Measurements from ENCODE around the gene TYRP1.

The TYRP1 gene

GRCh38 chr9:12696931-12697622 lies 3.9 kb downstream of the TYRP1 start:
- H3K4me3 ChIP-seq (ENCODE audit: insufficient read length, low read depth), result no peak overlapping the region
- H3K4me1 ChIP-seq (ENCODE audit: insufficient read depth, insufficient read length), result no peaks in the 10 kb centered on the region
- no peaks in the 10 kb centered on the region for H3K9me3 ChIP-seq (ENCODE audit: insufficient read depth, low read length)
- H3K36me3 ChIP-seq (ENCODE audit: insufficient read depth, insufficient read length, low read length), result no peaks in the 10 kb centered on the region
- no peak for DNase-seq (ENCODE audit: low read depth, low spot score)
- H3K9ac ChIP-seq (ENCODE audit: insufficient read length, low read depth), result no peak overlapping the region
- H3K27me3 ChIP-seq (ENCODE audit: insufficient read depth, insufficient read length), result no peaks in the 10 kb centered on the region
- TF ChIP-seq ZNF274 (IDR thresholded peaks at IDR 0.05; ENCODE audit: low read depth, low read length), result no peak
- no peak for TF ChIP-seq YY1 (IDR thresholded peaks at IDR 0.05; ENCODE audit: insufficient read depth, insufficient read length)
- no peak for TF ChIP-seq SUZ12 (IDR thresholded peaks at IDR 0.05; ENCODE audit: extremely low read depth, insufficient read depth, insufficient read length)

DNA sequence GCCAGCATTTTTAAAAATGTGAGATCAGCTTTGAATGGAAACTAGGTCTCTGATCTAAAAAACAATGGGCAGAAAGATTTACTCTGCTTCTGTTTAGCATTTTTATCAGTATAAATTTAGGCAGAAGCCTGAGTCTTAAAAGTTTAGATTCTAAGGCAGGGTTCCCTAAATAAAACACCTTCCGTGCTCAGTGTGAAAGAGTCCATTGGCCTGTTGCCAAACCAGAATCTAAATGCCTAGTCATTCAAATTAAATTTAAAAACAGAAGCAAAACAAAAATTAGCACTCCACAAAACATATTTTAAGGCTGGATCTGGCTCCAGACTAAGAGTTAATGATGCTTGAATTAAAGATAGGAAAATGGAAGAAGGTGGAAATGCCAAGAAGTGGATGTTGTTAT lies 4.5 kb downstream of the TYRP1 start:
- Histone ChIP-seq H3K9ac (ENCODE audit: insufficient read length, low read depth) (no peak overlapping the region), H3K9me3 (ENCODE audit: insufficient read depth, low read length) (no peaks in the 10 kb centered on the region), H3K4me3 (ENCODE audit: insufficient read length, low read depth) (no peak overlapping the region), H3K27me3 (ENCODE audit: insufficient read depth, insufficient read length) (no peaks in the 10 kb centered on the region), H3K36me3 (ENCODE audit: insufficient read depth, insufficient read length, low read length) (no peaks in the 10 kb centered on the region), H3K4me1 (ENCODE audit: insufficient read depth, insufficient read length) (no peaks in the 10 kb centered on the region)
- TF ChIP-seq SUZ12 (IDR thresholded peaks at IDR 0.05; ENCODE audit: extremely low read depth, insufficient read depth, insufficient read length) (no peak), ZNF274 (IDR thresholded peaks at IDR 0.05; ENCODE audit: low read depth, low read length) (no peak), YY1 (IDR thresholded peaks at IDR 0.05; ENCODE audit: insufficient read depth, insufficient read length) (no peak)
- no peak for DNase-seq (ENCODE audit: low read depth, low spot score)

- no peaks in the 10 kb centered on the region for H3K4me1 ChIP-seq (ENCODE audit: insufficient read depth, insufficient read length)
- no peak for DNase-seq (ENCODE audit: low read depth, low spot score)
- TF ChIP-seq YY1 (IDR thresholded peaks at IDR 0.05; ENCODE audit: insufficient read depth, insufficient read length), result no peak
- no peak for TF ChIP-seq SUZ12 (IDR thresholded peaks at IDR 0.05; ENCODE audit: extremely low read depth, insufficient read depth, insufficient read length)
- no peak for TF ChIP-seq ZNF274 (IDR thresholded peaks at IDR 0.05; ENCODE audit: low read depth, low read length)
- H3K27me3 ChIP-seq (ENCODE audit: insufficient read depth, insufficient read length), result no peaks in the 10 kb centered on the region
- no peak overlapping the region for H3K4me3 ChIP-seq (ENCODE audit: insufficient read length, low read depth)
- H3K9me3 ChIP-seq (ENCODE audit: insufficient read depth, low read length), result no peaks in the 10 kb centered on the region
- H3K9ac ChIP-seq (ENCODE audit: insufficient read length, low read depth), result no peak overlapping the region
- no peaks in the 10 kb centered on the region for H3K36me3 ChIP-seq (ENCODE audit: insufficient read depth, insufficient read length, low read length)
Observed at GRCh38 chr9:12698266-12698665, 5.1 kb downstream of the TYRP1 start.

DNA sequence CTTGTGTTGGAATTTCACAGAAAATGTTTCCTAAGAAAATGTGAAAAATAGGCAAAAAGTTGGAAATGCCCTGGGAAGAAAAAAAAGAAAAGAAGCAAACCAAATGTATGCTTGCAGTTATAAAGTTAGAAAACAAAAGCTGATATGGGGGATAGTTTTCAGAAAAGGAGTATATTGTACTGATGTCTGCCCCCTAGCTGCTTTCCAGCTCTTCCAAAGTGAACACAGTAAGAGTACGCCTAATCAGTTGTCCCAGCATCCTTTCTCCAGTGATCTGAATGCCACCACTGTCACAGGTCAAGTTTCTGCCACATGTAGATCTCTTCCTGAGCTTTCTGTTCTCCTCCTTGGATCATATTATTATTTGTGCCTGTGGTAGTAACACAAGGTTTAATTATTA lies 5.8 kb downstream of the TYRP1 start:
- Histone ChIP-seq H3K9me3 (ENCODE audit: insufficient read depth, low read length) (no peaks in the 10 kb centered on the region), H3K4me1 (ENCODE audit: insufficient read depth, insufficient read length) (no peaks in the 10 kb centered on the region), H3K36me3 (ENCODE audit: insufficient read depth, insufficient read length, low read length) (no peaks in the 10 kb centered on the region), H3K9ac (ENCODE audit: insufficient read length, low read depth) (no peak overlapping the region), H3K27me3 (ENCODE audit: insufficient read depth, insufficient read length) (no peaks in the 10 kb centered on the region), H3K4me3 (ENCODE audit: insufficient read length, low read depth) (no peak overlapping the region)
- no peak for DNase-seq (ENCODE audit: low read depth, low spot score)
- TF ChIP-seq SUZ12 (IDR thresholded peaks at IDR 0.05; ENCODE audit: extremely low read depth, insufficient read depth, insufficient read length) (no peak), YY1 (IDR thresholded peaks at IDR 0.05; ENCODE audit: insufficient read depth, insufficient read length) (no peak), ZNF274 (IDR thresholded peaks at IDR 0.05; ENCODE audit: low read depth, low read length) (no peak)

- TF ChIP-seq SUZ12 (IDR thresholded peaks at IDR 0.05; ENCODE audit: extremely low read depth, insufficient read depth, insufficient read length) (no peak), ZNF274 (IDR thresholded peaks at IDR 0.05; ENCODE audit: low read depth, low read length) (no peak), YY1 (IDR thresholded peaks at IDR 0.05; ENCODE audit: insufficient read depth, insufficient read length) (no peak)
- no peaks in the 10 kb centered on the region for H3K36me3 ChIP-seq (ENCODE audit: insufficient read depth, insufficient read length, low read length)
Observed at GRCh38 chr9:12699529-12699928, 6.3 kb downstream of the TYRP1 start.

DNA sequence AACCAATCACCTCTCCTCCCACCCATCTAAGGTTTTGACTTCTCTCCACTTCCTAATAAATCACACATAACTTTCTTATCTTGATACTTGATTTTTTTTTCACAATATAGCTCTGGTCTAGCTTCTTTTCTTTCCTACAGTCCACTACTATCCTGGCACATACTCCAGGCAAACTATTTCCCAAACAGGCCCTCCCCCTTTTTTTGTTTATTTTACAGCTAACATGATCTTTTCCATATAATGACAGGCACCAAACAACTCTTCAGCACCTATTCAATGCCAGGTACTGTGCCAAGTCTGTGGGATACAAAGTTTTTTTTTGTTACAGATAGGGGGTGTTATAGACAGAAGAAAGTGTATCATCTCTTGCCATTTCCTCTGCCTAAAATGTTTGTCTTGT lies 7.9 kb downstream of the TYRP1 start:
- H3K9me3 ChIP-seq (ENCODE audit: insufficient read depth, low read length), result no peaks in the 10 kb centered on the region
- no peak for DNase-seq (ENCODE audit: low read depth, low spot score)
- no peaks in the 10 kb centered on the region for H3K27me3 ChIP-seq (ENCODE audit: insufficient read depth, insufficient read length)
- H3K4me1 ChIP-seq (ENCODE audit: insufficient read depth, insufficient read length), result no peaks in the 10 kb centered on the region
- H3K36me3 ChIP-seq (ENCODE audit: insufficient read depth, insufficient read length, low read length), result no peaks in the 10 kb centered on the region
- H3K4me3 ChIP-seq (ENCODE audit: insufficient read length, low read depth), result no peak overlapping the region
- TF ChIP-seq SUZ12 (IDR thresholded peaks at IDR 0.05; ENCODE audit: extremely low read depth, insufficient read depth, insufficient read length) (no peak), ZNF274 (IDR thresholded peaks at IDR 0.05; ENCODE audit: low read depth, low read length) (no peak), YY1 (IDR thresholded peaks at IDR 0.05; ENCODE audit: insufficient read depth, insufficient read length) (no peak)
- no peak overlapping the region for H3K9ac ChIP-seq (ENCODE audit: insufficient read length, low read depth)

More at GRCh38 chr9:12699529-12699928, 6.3 kb downstream of the TYRP1 start:
- no peaks in the 10 kb centered on the region for H3K27me3 ChIP-seq (ENCODE audit: insufficient read depth, insufficient read length)
- H3K4me1 ChIP-seq (ENCODE audit: insufficient read depth, insufficient read length), result no peaks in the 10 kb centered on the region
- H3K9me3 ChIP-seq (ENCODE audit: insufficient read depth, low read length), result no peaks in the 10 kb centered on the region
- no peak overlapping the region for H3K9ac ChIP-seq (ENCODE audit: insufficient read length, low read depth)
- no peak for DNase-seq (ENCODE audit: low read depth, low spot score)
- no peak overlapping the region for H3K4me3 ChIP-seq (ENCODE audit: insufficient read length, low read depth)

DNA sequence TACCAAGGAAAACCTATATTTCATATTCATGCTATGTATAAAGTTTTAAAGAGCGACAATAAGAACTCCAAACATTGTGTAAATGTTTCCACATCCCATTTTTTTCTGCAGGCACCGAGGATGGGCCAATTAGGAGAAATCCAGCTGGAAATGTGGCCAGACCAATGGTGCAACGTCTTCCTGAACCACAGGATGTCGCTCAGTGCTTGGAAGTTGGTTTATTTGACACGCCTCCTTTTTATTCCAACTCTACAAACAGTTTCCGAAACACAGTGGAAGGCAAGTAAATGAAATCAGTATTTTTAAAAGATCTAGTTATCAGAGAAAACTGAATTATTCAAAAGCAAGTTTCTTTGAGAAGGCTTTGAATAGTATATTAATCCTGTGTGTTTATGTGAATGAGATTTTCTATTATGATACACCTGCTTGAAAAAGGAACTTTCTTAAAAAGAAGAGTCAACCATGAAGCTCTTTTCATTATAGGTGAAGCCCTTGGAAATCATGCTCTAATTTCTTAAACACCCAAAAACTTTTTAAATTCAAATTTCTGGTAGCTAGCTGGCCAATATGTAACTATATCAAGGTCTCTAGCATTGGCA lies 9.1 kb downstream of the TYRP1 start:
- Histone ChIP-seq H3K36me3 (ENCODE audit: insufficient read depth, insufficient read length, low read length) (no peaks in the 10 kb centered on the region), H3K4me3 (ENCODE audit: insufficient read length, low read depth) (no peak overlapping the region), H3K27me3 (ENCODE audit: insufficient read depth, insufficient read length) (no peaks in the 10 kb centered on the region), H3K4me1 (ENCODE audit: insufficient read depth, insufficient read length) (no peaks in the 10 kb centered on the region), H3K9me3 (ENCODE audit: insufficient read depth, low read length) (no peaks in the 10 kb centered on the region), H3K9ac (ENCODE audit: insufficient read length, low read depth) (no peak overlapping the region)
- TF ChIP-seq ZNF274 (IDR thresholded peaks at IDR 0.05; ENCODE audit: low read depth, low read length) (no peak), YY1 (IDR thresholded peaks at IDR 0.05; ENCODE audit: insufficient read depth, insufficient read length) (no peak)
- DNase-seq (ENCODE audit: low read depth, low spot score), result peak; percentile 47

Data from NT2/D1 (cell line).